ENCODE results near the gene HFM1.
"Not testable (repeated sequence)": the region's sequence is repeated elsewhere in the genome, so short reads cannot be mapped to it uniquely, and the experiment has no call there.

Gene HFM1

GRCh38 chr1:91372230-91372629 lies 32.4 kb downstream of the HFM1 start:
- not testable (repeated sequence) for FAIRE-seq

GRCh38 chr1:91349524-91349923 lies 55.1 kb downstream of the HFM1 start:
- no peak for FAIRE-seq

- no peak for FAIRE-seq
Observed at GRCh38 chr1:91346824-91347223, 57.8 kb downstream of the HFM1 start.

- FAIRE-seq = no peak
Observed at GRCh38 chr1:91345395-91346005, 59.1 kb downstream of the HFM1 start.

- no peak for FAIRE-seq
Observed at GRCh38 chr1:91338501-91338900, 66.1 kb downstream of the HFM1 start.

GRCh38 chr1:91335603-91336002 lies 69.0 kb downstream of the HFM1 start:
- no peak for FAIRE-seq

GRCh38 chr1:91334856-91335255 lies 69.8 kb downstream of the HFM1 start:
- no peak for FAIRE-seq

GRCh38 chr1:91325456-91325855 lies 79.2 kb downstream of the HFM1 start:
- FAIRE-seq = no peak

- no peak for FAIRE-seq
Observed at GRCh38 chr1:91314643-91315042, 90.0 kb downstream of the HFM1 start.

GRCh38 chr1:91311672-91312071 lies 93.0 kb downstream of the HFM1 start:
- no peak for FAIRE-seq

GRCh38 chr1:91308544-91308943 lies 96.1 kb downstream of the HFM1 start:
- FAIRE-seq = no peak

GRCh38 chr1:91307784-91308409 lies 96.7 kb downstream of the HFM1 start:
- FAIRE-seq = no peak

GRCh38 chr1:91303165-91303564 lies 101.5 kb downstream of the HFM1 start:
- no peak for FAIRE-seq

- not testable (repeated sequence) for FAIRE-seq
Observed at GRCh38 chr1:91288843-91289553, 115.6 kb downstream of the HFM1 start.

- FAIRE-seq = not testable (repeated sequence)
Observed at GRCh38 chr1:91286962-91287317, 117.7 kb downstream of the HFM1 start.

GRCh38 chr1:91286259-91286961 lies 118.2 kb downstream of the HFM1 start:
- not testable (repeated sequence) for FAIRE-seq

GRCh38 chr1:91283421-91283726 lies 121.3 kb downstream of the HFM1 start:
- FAIRE-seq = no peak

GRCh38 chr1:91282695-91283420 lies 121.8 kb downstream of the HFM1 start:
- peak; percentile 92 for FAIRE-seq

GRCh38 chr1:91281782-91282181 lies 122.9 kb downstream of the HFM1 start:
- no peak for FAIRE-seq

- FAIRE-seq = peak; percentile 92
Observed at GRCh38 chr1:91278754-91279153, 125.9 kb downstream of the HFM1 start.

GRCh38 chr1:91273875-91274274 lies 130.8 kb downstream of the HFM1 start:
- FAIRE-seq = no peak

GRCh38 chr1:91261655-91262054 lies 143.0 kb downstream of the HFM1 start:
- FAIRE-seq = no peak

GRCh38 chr1:91245435-91245834 lies 159.2 kb downstream of the HFM1 start:
- no peak for FAIRE-seq

Data from A204.1 (cell line).